Astrocyte of the spinal cord (primary cell): ENCODE measurements around the gene LBX1.
A peak's percentile ranks its signal among the peaks of the same experiment; 100 is the strongest.

Experiments
- DNase-seq: peaks from one replicate; pipeline ENCODE4 v3.0.0; 2011; ENCODE audit warnings: low read depth, low spot score
- H3K4me3 ChIP-seq: 2 replicates; pipeline ENCODE4 v1.5.1; 2011; ENCODE audit warnings: low read depth, mild to moderate bottlenecking, low read length, moderate library complexity
- in situ Hi-C: cut with HindIII; loops from 2 replicates; pipeline ENCODE4 v1.10.0; 2017; ENCODE audit warnings: low sequenced_read_pairs
- TF ChIP-seq, protein P1 (sequence below): IDR thresholded peaks from 2 replicates; pipeline ENCODE4 v1.5.1; 2012; ENCODE audit warnings: low read depth, mild to moderate bottlenecking, low read length, inconsistent platforms

LBX1 gene

DNA sequence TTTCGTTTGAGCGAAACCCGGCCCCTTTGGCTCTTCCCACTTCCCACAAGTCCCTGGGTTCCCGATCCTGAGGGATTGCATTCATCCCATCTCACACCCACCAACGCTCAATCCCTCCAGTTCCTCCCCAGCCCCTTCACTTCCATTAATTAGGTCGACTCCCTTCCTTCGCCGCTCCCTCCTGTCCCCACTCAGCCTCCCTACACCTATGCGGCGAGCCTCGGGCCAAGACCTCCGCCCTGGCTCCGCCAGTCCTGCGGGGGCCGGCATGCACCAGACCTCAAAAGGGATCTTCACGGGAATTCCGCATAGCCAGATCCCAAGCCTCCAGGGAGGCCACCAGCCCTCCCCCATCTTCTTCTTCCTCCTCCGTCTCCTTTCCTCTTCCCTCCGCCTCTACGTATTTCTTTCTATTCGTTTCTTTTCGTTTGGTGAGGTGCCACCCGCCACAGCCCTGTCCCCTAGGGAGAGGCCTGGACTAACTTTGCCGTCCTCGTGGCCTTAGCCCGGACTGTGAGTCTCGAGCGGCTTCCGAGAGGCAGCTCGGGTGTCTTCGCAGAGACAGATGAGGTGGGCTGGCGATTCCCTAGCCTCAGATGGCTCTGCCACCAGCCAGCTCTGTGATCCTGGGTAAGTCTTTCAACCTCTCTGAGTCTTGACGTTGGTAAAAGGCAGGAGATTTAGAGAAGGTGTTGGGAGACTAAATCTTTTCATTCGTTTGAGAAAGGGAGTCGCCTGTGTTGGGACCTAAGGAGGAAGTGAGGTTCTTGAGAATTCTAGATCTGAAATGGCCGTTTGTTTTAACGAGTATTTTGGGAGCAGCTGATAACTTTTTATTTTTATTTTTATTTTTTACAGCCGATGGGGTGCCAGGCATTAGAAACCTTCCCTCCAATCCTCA lies 8.1 kb upstream of the LBX1 start:
- TF ChIP-seq, protein P1, sequence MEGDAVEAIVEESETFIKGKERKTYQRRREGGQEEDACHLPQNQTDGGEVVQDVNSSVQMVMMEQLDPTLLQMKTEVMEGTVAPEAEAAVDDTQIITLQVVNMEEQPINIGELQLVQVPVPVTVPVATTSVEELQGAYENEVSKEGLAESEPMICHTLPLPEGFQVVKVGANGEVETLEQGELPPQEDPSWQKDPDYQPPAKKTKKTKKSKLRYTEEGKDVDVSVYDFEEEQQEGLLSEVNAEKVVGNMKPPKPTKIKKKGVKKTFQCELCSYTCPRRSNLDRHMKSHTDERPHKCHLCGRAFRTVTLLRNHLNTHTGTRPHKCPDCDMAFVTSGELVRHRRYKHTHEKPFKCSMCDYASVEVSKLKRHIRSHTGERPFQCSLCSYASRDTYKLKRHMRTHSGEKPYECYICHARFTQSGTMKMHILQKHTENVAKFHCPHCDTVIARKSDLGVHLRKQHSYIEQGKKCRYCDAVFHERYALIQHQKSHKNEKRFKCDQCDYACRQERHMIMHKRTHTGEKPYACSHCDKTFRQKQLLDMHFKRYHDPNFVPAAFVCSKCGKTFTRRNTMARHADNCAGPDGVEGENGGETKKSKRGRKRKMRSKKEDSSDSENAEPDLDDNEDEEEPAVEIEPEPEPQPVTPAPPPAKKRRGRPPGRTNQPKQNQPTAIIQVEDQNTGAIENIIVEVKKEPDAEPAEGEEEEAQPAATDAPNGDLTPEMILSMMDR, result no peak
- no peak overlapping the region for H3K4me3 ChIP-seq
- in situ Hi-C loops, result no loop called here
- DNase-seq, result peak; percentile 36

DNA sequence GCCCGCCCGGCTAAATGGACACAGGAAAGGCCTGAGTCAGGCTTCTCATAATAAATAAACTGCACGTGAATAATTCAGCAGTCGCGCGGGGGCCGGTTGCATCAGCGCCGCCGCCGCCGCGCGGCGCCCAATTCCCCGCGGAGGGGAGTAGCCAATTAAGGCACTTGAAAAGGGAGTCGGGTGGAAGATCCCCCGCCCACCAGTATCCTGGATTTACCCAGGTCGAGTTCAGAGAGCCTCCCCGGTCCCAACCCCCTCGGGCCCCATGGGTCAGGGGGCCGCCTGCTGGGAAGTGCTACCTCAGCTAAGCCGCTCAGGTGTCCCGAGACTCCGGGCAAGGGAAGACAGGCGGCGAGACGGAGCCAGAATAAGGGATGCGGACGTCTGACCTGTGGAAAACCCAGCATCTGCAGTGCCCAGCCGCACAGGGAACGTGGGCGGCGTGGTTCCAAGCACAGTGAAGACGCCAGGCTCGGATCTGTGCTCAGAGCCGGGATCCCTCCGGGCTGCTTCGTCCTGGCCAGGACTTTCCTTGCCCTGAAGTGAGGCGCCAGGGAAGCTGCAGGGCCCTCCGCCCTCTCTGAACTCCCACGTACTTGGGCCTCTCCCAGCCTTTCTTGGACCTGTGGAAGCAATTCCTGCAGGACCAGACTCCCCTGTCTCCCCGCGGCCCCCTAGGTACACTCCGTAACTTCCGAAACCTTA lies 7.3 kb upstream of the LBX1 start:
- DNase-seq, result no peak
- in situ Hi-C loops, result no loop called here
- no peak overlapping the region for H3K4me3 ChIP-seq
- TF ChIP-seq, protein P1, result no peak

DNA sequence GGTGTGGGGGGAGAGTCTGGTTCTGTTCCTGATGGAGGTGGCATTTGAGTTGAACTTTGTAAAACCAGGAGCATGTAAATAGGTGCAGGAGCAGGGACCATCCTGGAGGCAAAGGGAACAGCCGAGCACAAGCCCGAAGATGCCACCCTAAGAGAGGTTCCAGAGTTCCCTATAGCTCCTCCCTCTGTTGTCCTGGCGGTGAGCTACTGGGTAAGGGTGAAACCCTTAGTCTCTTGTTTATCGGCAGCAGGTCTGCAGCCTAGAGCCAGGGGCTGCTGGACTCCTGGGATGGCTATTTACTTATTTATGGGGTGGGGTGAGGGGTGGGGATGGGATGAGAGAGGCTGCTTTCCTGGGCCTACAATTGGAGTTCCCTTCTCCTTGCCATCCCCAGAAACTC lies 6.5 kb upstream of the LBX1 start:
- in situ Hi-C loops, result no loop called here

DNA sequence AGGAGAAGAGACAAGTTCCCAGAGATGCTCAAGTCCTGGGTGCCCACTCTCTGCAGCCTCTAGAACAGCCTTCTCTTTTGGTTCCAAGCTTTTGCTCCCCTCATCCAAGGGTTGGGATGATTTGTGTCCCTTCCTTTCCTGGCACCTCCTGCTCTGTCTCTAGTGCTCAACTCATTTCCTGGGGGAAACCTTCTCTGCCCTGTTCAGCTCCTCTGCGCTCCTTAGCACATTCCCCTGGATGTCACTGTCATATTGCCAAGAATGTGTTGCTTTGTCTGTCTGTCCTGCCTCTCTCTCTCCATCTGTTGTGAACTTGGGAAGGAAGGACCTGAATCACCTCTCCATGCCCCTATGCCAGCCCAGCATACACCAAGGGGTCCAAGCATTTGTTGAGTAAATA lies 5.1 kb upstream of the LBX1 start:
- H3K4me3 ChIP-seq, result no peak overlapping the region
- TF ChIP-seq, protein P1, result no peak
- no peak for DNase-seq
- in situ Hi-C loops, result no loop called here

More for the DNA sequence above, 6.5 kb upstream of the LBX1 start:
- H3K4me3 ChIP-seq, result no peak overlapping the region
- no peak for DNase-seq
- TF ChIP-seq, protein P1, result no peak

DNA sequence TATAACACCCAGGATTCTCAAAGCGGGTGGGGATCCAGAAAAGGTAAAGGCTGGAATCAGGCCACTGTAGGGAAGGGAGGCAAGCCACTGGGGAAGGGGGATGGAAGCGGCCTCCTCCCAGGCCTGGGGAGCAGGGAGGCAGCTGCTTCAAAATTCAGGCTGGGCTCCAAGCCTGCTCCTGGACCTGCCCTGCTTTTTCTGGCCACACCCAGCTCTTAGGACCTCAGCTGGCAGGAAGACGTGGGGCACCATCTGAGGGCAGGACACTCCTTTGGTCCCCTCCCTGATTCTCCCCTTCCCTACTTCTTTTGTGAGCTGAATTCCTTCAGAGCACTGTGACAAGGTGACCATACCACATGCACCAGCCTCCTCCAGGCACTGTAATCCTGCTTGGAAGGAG lies 4.6 kb upstream of the LBX1 start:
- in situ Hi-C loops, result no loop called here
- no peak for DNase-seq
- TF ChIP-seq, protein P1, result no peak

DNA sequence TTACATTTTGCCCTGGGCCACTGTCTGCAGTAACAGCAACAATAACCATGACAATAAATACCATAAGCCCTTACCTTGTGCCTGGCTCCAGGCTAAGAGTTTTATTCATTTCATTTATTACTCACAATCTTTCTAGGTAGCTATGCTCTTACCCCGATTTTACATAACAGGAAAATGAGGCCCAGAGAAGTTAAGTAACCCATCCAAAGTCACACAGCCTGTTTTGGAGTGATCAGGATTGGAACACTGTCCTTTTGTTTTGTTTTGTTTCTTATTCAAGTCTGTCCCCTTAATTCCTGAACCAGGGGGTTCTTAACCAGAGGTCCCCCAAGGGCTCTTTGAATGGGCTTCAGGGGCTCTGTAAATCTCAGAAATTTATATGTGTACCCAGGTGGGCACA lies 4.2 kb upstream of the LBX1 start:
- in situ Hi-C loops, result no loop called here
- no peak overlapping the region for H3K4me3 ChIP-seq
- no peak for DNase-seq
- TF ChIP-seq, protein P1, result no peak

More for the DNA sequence above, 4.6 kb upstream of the LBX1 start:
- H3K4me3 ChIP-seq, result no peak overlapping the region
